Activated CD8-positive, alpha-beta memory T cell treated with anti-CD3 and anti-CD28 coated beads for 4 hours (primary cell): Measurements from ENCODE around the gene BBS9.

Experiments
- DNase-seq, 2 donors: peaks; one replicate each; pipeline ENCODE4 v3.0.0-alpha.2; 2020; ENCODE audit warnings: low read depth in 2 of 2

Gene BBS9

GRCh38 chr7:33601884-33602283, 472.5 kb downstream of the BBS9 start:
- no peak for DNase-seq

- DNase-seq: no peak
Observed at GRCh38 chr7:33604056-33604455, 474.7 kb downstream of the BBS9 start.

GRCh38 chr7:33610918-33611317, 481.6 kb downstream of the BBS9 start:
- no peak for DNase-seq

- no peak for DNase-seq
Observed at GRCh38 chr7:33612442-33612841, 483.1 kb downstream of the BBS9 start.

- no peak for DNase-seq
Observed at GRCh38 chr7:33614357-33615117, 485.2 kb downstream of the BBS9 start.

GRCh38 chr7:33616752-33617151, 487.4 kb downstream of the BBS9 start:
- no peak for DNase-seq

- no peak for DNase-seq
Observed at GRCh38 chr7:33619264-33619663, 489.9 kb downstream of the BBS9 start.

- no peak for DNase-seq
Observed at GRCh38 chr7:33623267-33623666, 493.9 kb downstream of the BBS9 start.

- DNase-seq: no peak
Observed at GRCh38 chr7:33624215-33624614, 494.9 kb downstream of the BBS9 start.

GRCh38 chr7:33626869-33627268, 497.5 kb downstream of the BBS9 start:
- DNase-seq: no peak

- DNase-seq: no peak
Observed at GRCh38 chr7:33627741-33628140, 498.4 kb downstream of the BBS9 start.

GRCh38 chr7:33628894-33629293, 499.5 kb downstream of the BBS9 start:
- no peak for DNase-seq

- DNase-seq: no peak
Observed at GRCh38 chr7:33630359-33630758, 501.0 kb downstream of the BBS9 start.

GRCh38 chr7:33632322-33632721, 503.0 kb downstream of the BBS9 start:
- DNase-seq: no peak

- no peak for DNase-seq
Observed at GRCh38 chr7:33632840-33633525, 503.6 kb downstream of the BBS9 start.

GRCh38 chr7:33634606-33635005, 505.2 kb downstream of the BBS9 start:
- no peak for DNase-seq

GRCh38 chr7:33636359-33636758, 507.0 kb downstream of the BBS9 start:
- DNase-seq: no peak

- DNase-seq: no peak
Observed at GRCh38 chr7:33639552-33640197, 510.3 kb downstream of the BBS9 start.

- DNase-seq: no peak
Observed at GRCh38 chr7:33640741-33641140, 511.4 kb downstream of the BBS9 start.

GRCh38 chr7:33642312-33642711, 512.9 kb downstream of the BBS9 start:
- no peak for DNase-seq

GRCh38 chr7:33643530-33643929, 514.2 kb downstream of the BBS9 start:
- DNase-seq: no peak

- no peak for DNase-seq
Observed at GRCh38 chr7:33644489-33644888, 515.1 kb downstream of the BBS9 start.

GRCh38 chr7:33645104-33645503, 515.7 kb downstream of the BBS9 start:
- DNase-seq: no peak
